Hematopoietic multipotent progenitor cell treated with erythropoietin and hydrocortisone succinate and interleukin-3 and kit ligand, for 8 days (in vitro differentiated cells): ENCODE results near the gene IL36A.

Experiments used
- DNase-seq: peaks from one replicate; pipeline ENCODE4 v3.0.0-alpha.2; 2015

Gene IL36A

DNA sequence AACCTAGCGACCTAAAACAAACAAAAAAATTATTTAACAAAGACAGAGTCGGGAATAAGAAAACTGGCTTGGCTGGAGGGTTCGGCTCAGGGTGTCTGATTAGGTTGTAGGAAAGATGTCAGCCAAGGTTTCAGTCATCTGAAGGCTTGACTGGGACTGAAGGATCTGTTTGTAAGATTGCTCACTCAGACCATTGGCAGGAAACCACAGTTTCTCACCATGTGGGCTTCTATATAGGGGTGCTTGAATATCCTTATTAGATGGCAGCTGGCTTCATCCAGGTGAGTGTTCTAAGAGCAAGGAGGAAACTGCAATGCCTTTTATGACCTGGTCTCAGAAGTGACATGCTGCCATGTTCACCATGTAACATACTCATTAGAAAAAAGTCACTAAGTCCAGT, 48.4 kb downstream of the IL36A start:
- DNase-seq, result no peak

DNA sequence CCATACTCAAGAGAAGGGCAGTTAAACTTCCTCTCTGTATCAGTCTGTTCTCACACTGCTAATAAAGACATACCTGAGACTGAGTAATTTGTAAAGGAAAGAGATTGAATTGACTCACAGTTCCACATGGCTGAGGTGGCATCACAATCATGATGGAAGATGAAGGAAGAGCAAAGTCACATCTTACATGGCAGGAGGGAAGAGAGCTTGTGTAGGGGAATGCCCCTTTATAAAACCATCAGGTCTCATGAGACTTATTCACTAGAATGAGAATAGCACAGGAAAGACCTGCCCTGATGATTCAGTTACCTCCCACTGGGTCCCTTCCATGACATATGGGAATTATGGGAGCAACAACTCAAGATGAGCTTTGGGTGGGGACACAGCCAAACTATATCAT, 48.8 kb downstream of the IL36A start:
- no peak for DNase-seq

DNA sequence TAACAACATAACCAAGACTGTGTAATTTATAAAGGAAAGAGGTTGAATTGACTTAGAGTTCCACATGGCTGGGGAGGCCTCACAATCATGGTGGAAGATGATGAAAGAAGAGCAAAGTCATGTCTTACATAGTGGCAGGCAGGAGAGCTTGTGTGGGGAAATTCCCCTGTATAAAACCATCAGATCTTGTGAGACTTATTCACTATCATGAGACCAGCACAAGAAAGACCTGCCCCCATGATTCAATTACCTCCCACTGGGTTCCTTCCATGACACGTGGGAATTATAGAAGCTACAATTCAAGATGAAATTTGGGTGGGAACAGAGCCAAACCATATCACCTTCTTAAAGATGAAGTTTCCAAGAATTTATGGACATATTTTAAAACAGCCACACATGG, 51.3 kb downstream of the IL36A start:
- DNase-seq, result no peak

DNA sequence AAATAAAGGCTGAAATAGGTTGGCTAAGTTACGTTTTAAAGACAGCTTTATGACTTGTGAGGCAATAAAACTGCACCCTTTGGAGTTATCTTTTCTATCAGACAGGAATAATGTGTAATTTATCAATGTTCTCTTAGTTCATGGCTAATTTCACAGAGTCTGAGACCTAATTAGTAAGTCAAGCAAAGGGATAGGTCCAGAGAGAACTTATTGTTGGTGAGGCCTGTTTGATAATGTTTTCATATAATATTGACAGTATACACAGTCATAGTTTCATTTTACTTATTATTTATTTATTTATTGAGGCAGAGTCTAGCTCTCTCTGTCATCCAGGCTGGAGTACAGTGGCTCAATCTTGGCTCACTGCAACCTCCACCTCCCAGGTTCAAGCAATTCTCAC, 51.9 kb downstream of the IL36A start:
- no peak for DNase-seq
